NK-92 treated with Interleukin-12 subunit alpha and Interleukin-12 subunit beta, amount 100 ng/mL, for 24 hours (cell line): ENCODE data around the gene OTOF.
"Not testable (repeated sequence)": the region's sequence is repeated elsewhere in the genome, so short reads cannot be mapped to it uniquely, and the experiment has no call there.

ENCODE experiments used
- DNase-seq: peaks from one replicate; lab custom pipeline; 2025; lab: John Stamatoyannopoulos, UW

The OTOF gene

GRCh38 chr2:26479789-26480565, 2.1 kb upstream of the OTOF start:
- no peak for DNase-seq

- DNase-seq, result no peak
Measured at GRCh38 chr2:26479131-26479788, 1.3 kb upstream of the OTOF start.

- no peak for DNase-seq
Measured at GRCh38 chr2:26478366-26478765, 442 bp upstream of the OTOF start.

- no peak for DNase-seq
Measured at GRCh38 chr2:26477126-26477910, 606 bp downstream of the OTOF start.

- DNase-seq, result no peak
Measured at GRCh38 chr2:26475832-26476501, 2.0 kb downstream of the OTOF start.

- DNase-seq, result no peak
Measured at GRCh38 chr2:26475037-26475436, 2.9 kb downstream of the OTOF start.

GRCh38 chr2:26474261-26474785, 3.6 kb downstream of the OTOF start:
- no peak for DNase-seq

- DNase-seq, result no peak
Measured at GRCh38 chr2:26473796-26474195, 4.1 kb downstream of the OTOF start.

GRCh38 chr2:26472821-26473655, 4.9 kb downstream of the OTOF start:
- DNase-seq, result no peak

GRCh38 chr2:26471766-26472706, 5.9 kb downstream of the OTOF start:
- no peak for DNase-seq

GRCh38 chr2:26471289-26471688, 6.6 kb downstream of the OTOF start:
- no peak for DNase-seq

GRCh38 chr2:26470601-26471260, 7.2 kb downstream of the OTOF start:
- DNase-seq, result no peak

GRCh38 chr2:26469955-26470354, 8.0 kb downstream of the OTOF start:
- DNase-seq, result no peak

- DNase-seq, result peak; percentile 27
Measured at GRCh38 chr2:26469092-26469710, 8.7 kb downstream of the OTOF start.

GRCh38 chr2:26468544-26468943, 9.4 kb downstream of the OTOF start:
- not testable (repeated sequence) for DNase-seq

- DNase-seq, result no peak
Measured at GRCh38 chr2:26466662-26467310, 11.1 kb downstream of the OTOF start.

- no peak for DNase-seq
Measured at GRCh38 chr2:26465981-26466471, 11.9 kb downstream of the OTOF start.

- no peak for DNase-seq
Measured at GRCh38 chr2:26465266-26465925, 12.5 kb downstream of the OTOF start.
